Common myeloid progenitor, CD34-positive (primary cell): ENCODE results near the gene CTTNBP2.

ENCODE experiments used
- CTCF ChIA-PET: fragments of 350-600 bp; sonication (Branson Sonifier 250); formaldehyde crosslinking; loops from one replicate; lab custom pipeline; 2021; ENCODE audit warnings: antibody characterized with exemption; lab: Charles Lee
- POLR2A ChIA-PET: fragments of 350-600 bp; sonication (Branson Sonifier 250); formaldehyde crosslinking; loops from one replicate; lab custom pipeline; 2021; ENCODE audit warnings: antibody characterized with exemption; lab: Charles Lee
- DNase-seq, 3 donors: peaks; one replicate each; pipeline versions ENCODE4 v3.0.0 to v3.0.0-alpha.2; 2013
- H3K27ac ChIP-seq, 2 experiments: 1 replicate in 1 of 2; 2 replicates in 1 of 2; pipeline ENCODE4 v1.7.0; 2013; ENCODE audit warnings: inconsistent platforms in 2 of 2, low read length in 2 of 2, mild to moderate bottlenecking in 2 of 2, low read depth in 1 of 2, moderate library complexity in 1 of 2; ENCODE audit not compliant: severe bottlenecking in 2 of 2, insufficient read depth in 1 of 2, poor library complexity in 1 of 2
- H3K27me3 ChIP-seq, 5 experiments: replicated peaks in 2 of 5; 1 replicate in 3 of 5; 2 replicates in 2 of 5; pipeline versions ENCODE4 v1.6.1 to v1.7.0; 2013; ENCODE audit warnings: low read length in 4 of 5, mild to moderate bottlenecking in 2 of 5, moderate library complexity in 2 of 5, inconsistent platforms in 1 of 5; ENCODE audit not compliant: insufficient read depth in 5 of 5, control insufficient read depth in 4 of 5
- H3K36me3 ChIP-seq, 4 experiments: 1 replicate in 2 of 4; 2 replicates in 2 of 4; pipeline versions ENCODE4 v1.6.1 to v1.7.0; 2013; ENCODE audit warnings: low read length in 3 of 4, control low read depth in 1 of 4, mild to moderate bottlenecking in 1 of 4; ENCODE audit not compliant: control insufficient read depth in 4 of 4, insufficient read depth in 4 of 4
- H3K4me1 ChIP-seq, 4 experiments: 1 replicate in 3 of 4; 2 replicates in 1 of 4; pipeline versions ENCODE4 v1.6.1 to v1.7.1; 2013; ENCODE audit warnings: low read length in 3 of 4, mild to moderate bottlenecking in 3 of 4, control low read depth in 1 of 4, inconsistent platforms in 1 of 4, moderate library complexity in 1 of 4; ENCODE audit not compliant: control insufficient read depth in 4 of 4, insufficient read depth in 4 of 4; ENCODE audit errors: control extremely low read depth in 1 of 4
- H3K4me3 ChIP-seq, 7 experiments: 1 replicate in 4 of 7; 2 replicates in 3 of 7; pipeline versions ENCODE4 v1.5.1 to v1.7.0; 2013; ENCODE audit warnings: mild to moderate bottlenecking in 7 of 7, low read length in 6 of 7, moderate library complexity in 6 of 7, inconsistent platforms in 2 of 7, low read depth in 2 of 7, control low read depth in 1 of 7; ENCODE audit not compliant: insufficient read depth in 4 of 7, control insufficient read depth in 1 of 7; ENCODE audit errors: extremely low read depth in 1 of 7
- H3K9me3 ChIP-seq, 5 experiments: 1 replicate in 4 of 5; 2 replicates in 1 of 5; pipeline versions ENCODE4 v1.6.1 to v1.7.1; 2013; ENCODE audit warnings: low read length in 4 of 5, mild to moderate bottlenecking in 2 of 5, inconsistent platforms in 1 of 5, low read depth in 1 of 5, moderate library complexity in 1 of 5; ENCODE audit not compliant: control insufficient read depth in 4 of 5, insufficient read depth in 2 of 5; ENCODE audit errors: control extremely low read depth in 1 of 5
- WGBS: methylation state at CpG from one replicate; pipeline ENCODE4 v1.1.5; 2013; ENCODE audit not compliant: insufficient coverage; 5-methylcytosine and 5-hydroxymethylcytosine counted together

The CTTNBP2 gene

GRCh38 chr7:117871778-117872538 lies 1.3 kb downstream of the CTTNBP2 start:
- CTCF ChIA-PET: no interaction called here
- WGBS: 0% methylated on average over 5 of the region's 18 CpGs
- peak overlapping the region in 3 of 7 experiments; percentile 68 to 70 (median 69) for H3K4me3 ChIP-seq
- no peaks in the 10 kb centered on the region for H3K9me3 ChIP-seq
- no peak overlapping the region for H3K27ac ChIP-seq
- H3K27me3 ChIP-seq: peaks cover 16 to 89% (median 31%) of the 10 kb centered on the region in 5 experiments
- peaks cover 0 to 22% (median 19%) of the 10 kb centered on the region in 4 experiments for H3K4me1 ChIP-seq
- POLR2A ChIA-PET: no interaction called here
- H3K36me3 ChIP-seq: no peaks in the 10 kb centered on the region
- peak in 2 of 3 donors; percentile 25 to 43 for DNase-seq

DNA sequence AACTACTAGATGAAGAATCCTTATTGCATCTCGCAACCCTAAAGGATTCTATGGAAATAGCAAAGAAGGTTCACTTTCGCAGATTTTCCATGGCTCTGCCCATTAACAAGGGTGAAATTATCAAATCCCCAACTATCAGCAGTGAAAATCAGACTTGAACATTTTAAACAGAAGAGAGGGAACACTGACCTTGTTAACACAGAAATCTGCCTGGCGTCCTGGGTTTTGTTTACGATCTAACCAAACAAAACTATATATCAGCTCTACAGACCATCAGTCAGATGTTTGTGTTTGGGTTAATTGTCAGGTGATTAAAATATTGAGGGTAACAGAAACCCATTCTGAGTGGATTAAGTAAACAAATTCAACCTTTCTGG lies 1.9 kb downstream of the CTTNBP2 start:
- no peak overlapping the region for H3K4me3 ChIP-seq
- H3K9me3 ChIP-seq: no peaks in the 10 kb centered on the region
- peaks cover 0 to 22% (median 19%) of the 10 kb centered on the region in 4 experiments for H3K4me1 ChIP-seq
- ChIA-PET POLR2A (no interaction called here), CTCF (no interaction called here)
- no CpG with 5 or more reads among the region's 4 CpGs for WGBS
- H3K27me3 ChIP-seq: peaks cover 16 to 86% (median 31%) of the 10 kb centered on the region in 5 experiments
- DNase-seq: no peak
- H3K36me3 ChIP-seq: no peaks in the 10 kb centered on the region
- no peak overlapping the region for H3K27ac ChIP-seq

DNA sequence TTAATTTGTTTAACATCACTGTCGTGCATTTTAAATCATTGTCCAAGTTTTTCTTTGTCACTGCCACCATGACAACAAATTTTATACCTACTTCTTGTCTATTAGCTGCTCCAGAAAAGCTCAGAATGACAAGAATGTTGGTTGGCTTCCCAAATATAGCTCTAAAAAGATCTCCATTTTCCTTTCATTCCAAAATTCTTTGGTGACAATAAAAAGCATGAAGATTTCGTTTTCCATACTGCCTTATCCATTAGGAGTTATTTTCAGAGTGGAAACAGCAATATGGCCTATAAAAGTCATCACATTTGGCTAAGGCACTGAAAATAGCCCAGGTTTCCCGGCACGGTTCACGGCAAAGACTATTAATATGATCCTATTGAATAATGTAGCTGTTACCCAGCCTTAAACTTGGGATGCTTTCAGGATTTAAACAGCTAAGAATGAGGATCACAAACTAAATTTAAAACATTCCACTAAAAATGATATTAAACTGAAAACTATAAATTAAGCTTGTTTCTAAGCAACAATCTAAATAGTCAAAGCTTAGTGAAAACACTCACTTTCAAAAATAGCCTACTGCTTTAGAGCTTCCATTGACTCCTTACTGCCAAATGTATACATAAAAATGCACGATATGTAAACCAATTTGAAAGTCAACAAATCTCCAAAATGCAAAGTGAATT lies 2.7 kb downstream of the CTTNBP2 start:
- Histone ChIP-seq H3K4me3 (no peak overlapping the region), H3K27ac (no peak overlapping the region), H3K36me3 (no peaks in the 10 kb centered on the region), H3K9me3 (no peaks in the 10 kb centered on the region), H3K27me3 (peaks cover 16 to 84% (median 30%) of the 10 kb centered on the region in 5 experiments), H3K4me1 (peaks cover 0 to 22% (median 19%) of the 10 kb centered on the region in 4 experiments)
- ChIA-PET CTCF (no interaction called here), POLR2A (no interaction called here)
- 100% methylated on average over 1 of the region's 6 CpGs for WGBS
- no peak for DNase-seq

DNA sequence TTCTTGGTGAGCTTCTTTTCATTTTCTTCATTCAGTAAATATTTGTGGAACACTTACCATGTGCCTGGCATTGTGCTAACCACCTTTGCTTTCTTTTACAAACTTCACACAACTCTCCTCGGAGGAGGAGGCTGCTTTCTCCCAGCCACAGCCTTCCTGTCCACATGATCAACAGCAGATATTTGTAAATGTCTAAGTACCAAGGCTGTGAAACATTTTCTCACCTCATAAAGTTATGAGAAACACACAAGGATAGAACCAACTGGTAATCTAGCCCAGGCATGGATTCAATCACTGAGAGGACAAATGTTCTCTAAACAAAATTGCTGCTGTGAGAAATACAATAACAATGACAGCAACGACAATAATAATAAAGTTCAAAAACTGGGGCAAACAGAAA lies 3.9 kb downstream of the CTTNBP2 start:
- no peak for DNase-seq
- CTCF ChIA-PET: interaction anchor here (1.4 kb wide), 2 partner anchors 43 to 119 kb away, joined by 3 read pairs; no protein-coding TSS in a partner anchor
- peaks cover 16 to 72% (median 28%) of the 10 kb centered on the region in 5 experiments for H3K27me3 ChIP-seq
- no peak overlapping the region for H3K4me3 ChIP-seq
- WGBS: 43% methylated on average over 1 of the region's 2 CpGs
- H3K4me1 ChIP-seq: peaks cover 0 to 22% (median 19%) of the 10 kb centered on the region in 4 experiments
- H3K36me3 ChIP-seq: no peaks in the 10 kb centered on the region
- no peak overlapping the region for H3K27ac ChIP-seq
- POLR2A ChIA-PET: interaction anchor here (0.7 kb wide), 1 partner anchor 62 kb away, joined by 3 read pairs; no protein-coding TSS in a partner anchor
- no peaks in the 10 kb centered on the region for H3K9me3 ChIP-seq

DNA sequence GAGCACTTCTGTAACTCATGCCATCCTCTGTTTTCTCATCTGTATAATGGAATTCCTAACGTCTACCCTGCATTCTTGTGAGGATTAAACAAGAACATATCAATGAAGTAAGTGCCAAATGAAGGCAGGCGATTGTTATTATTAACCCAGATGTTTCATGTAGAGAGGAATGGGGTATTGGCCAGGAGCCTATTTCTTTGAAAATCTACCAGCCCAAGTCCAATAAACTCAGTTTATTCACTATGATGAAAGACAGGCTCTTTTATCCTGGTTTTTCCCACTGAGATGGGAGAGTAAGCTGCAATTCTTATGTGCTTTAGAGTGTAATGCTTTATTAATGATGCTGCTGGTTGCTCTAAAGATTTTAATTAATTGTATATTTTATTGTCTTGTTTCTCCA lies 9.6 kb downstream of the CTTNBP2 start:
- Histone ChIP-seq H3K27me3 (peaks cover 0 to 20% (median 5%) of the 10 kb centered on the region in 5 experiments), H3K36me3 (no peaks in the 10 kb centered on the region), H3K9me3 (no peaks in the 10 kb centered on the region), H3K4me3 (no peak overlapping the region), H3K4me1 (no peaks in the 10 kb centered on the region), H3K27ac (no peak overlapping the region)
- ChIA-PET POLR2A (no interaction called here), CTCF (no interaction called here)
- no CpG with 5 or more reads among the region's 2 CpGs for WGBS
- no peak for DNase-seq

DNA sequence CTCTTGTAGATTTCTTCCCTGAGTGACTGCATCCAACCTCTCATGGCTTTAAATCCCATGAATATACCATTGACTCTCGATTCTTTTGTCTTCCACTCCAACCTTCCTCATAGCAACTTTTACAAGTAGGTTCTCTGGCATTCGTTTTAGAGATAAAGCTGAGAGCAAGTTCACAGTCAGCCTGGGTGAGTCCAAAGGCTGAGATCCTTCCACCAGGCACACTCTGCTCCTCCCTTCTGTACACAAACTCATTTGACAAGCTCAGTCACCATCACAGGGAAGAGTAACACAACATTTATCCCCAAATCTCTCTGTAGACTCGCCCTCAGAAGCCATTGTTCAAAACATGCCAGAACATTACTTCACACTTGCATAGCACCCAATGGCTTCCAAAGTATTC lies 10.9 kb downstream of the CTTNBP2 start:
- H3K4me3 ChIP-seq: no peak overlapping the region
- no peak for DNase-seq
- H3K27ac ChIP-seq: no peak overlapping the region
- no peaks in the 10 kb centered on the region for H3K36me3 ChIP-seq
- H3K4me1 ChIP-seq: no peaks in the 10 kb centered on the region
- ChIA-PET POLR2A (no interaction called here), CTCF (no interaction called here)
- WGBS: 94% methylated on average over 3 of the region's 3 CpGs
- peaks cover 0 to 9% (median 0%) of the 10 kb centered on the region in 5 experiments for H3K27me3 ChIP-seq
- no peaks in the 10 kb centered on the region for H3K9me3 ChIP-seq
